H9 (cell line): ENCODE results near the gene FMO5. TPM values are rescaled to one million over a fixed set of nuclear protein-coding genes. Genes with fewer than 3 reads are reported as not detected.

Experiments used
- DNase-seq: peaks from one replicate; pipeline ENCODE4 v3.0.0-alpha.2; 2017
- H2AFZ ChIP-seq: one replicate; pipeline ENCODE4 v1.6.1; 2013; ENCODE audit warnings: mild to moderate bottlenecking, low read length, control low read depth, moderate library complexity
- H2AK5ac ChIP-seq: 2 replicates; pipeline ENCODE4 v1.6.1; 2013; ENCODE audit warnings: low read length, control low read depth, mixed read lengths; ENCODE audit not compliant: insufficient read length
- H2BK120ac ChIP-seq: one replicate; pipeline ENCODE4 v1.6.1; 2013; ENCODE audit warnings: low read depth, mild to moderate bottlenecking, low read length, control low read depth, inconsistent platforms; ENCODE audit not compliant: poor library complexity, severe bottlenecking
- H2BK12ac ChIP-seq: 2 replicates; pipeline ENCODE4 v1.6.1; 2013; ENCODE audit warnings: low read length, control low read depth, mixed read lengths, low read depth; ENCODE audit not compliant: insufficient read length
- H2BK15ac ChIP-seq: 2 replicates; pipeline ENCODE4 v1.6.1; 2013; ENCODE audit warnings: low read depth, low read length, control low read depth
- H2BK20ac ChIP-seq: one replicate; pipeline ENCODE4 v1.6.1; 2013; ENCODE audit warnings: low read depth, mild to moderate bottlenecking, low read length, control low read depth, inconsistent platforms; ENCODE audit not compliant: poor library complexity, severe bottlenecking
- H2BK5ac ChIP-seq: 2 replicates; pipeline ENCODE4 v1.6.1; 2013; ENCODE audit warnings: low read length, control low read depth, mixed read lengths; ENCODE audit not compliant: insufficient read length
- H3K14ac ChIP-seq: 2 replicates; pipeline ENCODE4 v1.6.1; 2013; ENCODE audit warnings: low read length, control low read depth; ENCODE audit not compliant: insufficient read depth
- H3K18ac ChIP-seq: 2 replicates; pipeline ENCODE4 v1.6.1; 2013; ENCODE audit warnings: low read depth, mild to moderate bottlenecking, mixed read lengths, low read length, control low read depth; ENCODE audit not compliant: insufficient read length
- H3K23ac ChIP-seq: 2 replicates; pipeline ENCODE4 v1.6.1; 2013; ENCODE audit warnings: low read length, control low read depth, mixed read lengths, low read depth; ENCODE audit not compliant: insufficient read length
- H3K23me2 ChIP-seq: 2 replicates; pipeline ENCODE4 v1.6.1; 2013; ENCODE audit warnings: low read depth, mild to moderate bottlenecking, mixed read lengths, low read length, control low read depth; ENCODE audit not compliant: insufficient read length, poor library complexity, severe bottlenecking
- H3K27ac ChIP-seq: 2 replicates; pipeline ENCODE4 v1.5.1; 2013; ENCODE audit warnings: low read length, control low read depth, mixed read lengths, low read depth; ENCODE audit not compliant: insufficient read length
- H3K27me3 ChIP-seq: 2 replicates; pipeline ENCODE4 v1.6.1; 2013; ENCODE audit warnings: low read length, control low read depth, inconsistent platforms; ENCODE audit not compliant: insufficient read depth
- H3K4ac ChIP-seq: 2 replicates; pipeline ENCODE4 v1.6.1; 2013; ENCODE audit warnings: low read depth, mild to moderate bottlenecking, control low read depth, inconsistent platforms, low read length, moderate library complexity
- H3K4me1 ChIP-seq: 2 replicates; pipeline ENCODE4 v1.6.1; 2013; ENCODE audit warnings: low read length, control low read depth, inconsistent platforms; ENCODE audit not compliant: insufficient read depth
- H3K4me2 ChIP-seq: 2 replicates; pipeline ENCODE4 v1.6.1; 2013; ENCODE audit warnings: low read length, control low read depth, mixed read lengths; ENCODE audit not compliant: insufficient read length, insufficient read depth
- H3K56ac ChIP-seq: 2 replicates; pipeline ENCODE4 v1.6.1; 2013; ENCODE audit warnings: low read depth, mild to moderate bottlenecking, mixed read lengths, low read length, control low read depth; ENCODE audit not compliant: insufficient read length
- H3K79me1 ChIP-seq: 2 replicates; pipeline ENCODE4 v1.6.1; 2013; ENCODE audit warnings: low read depth, mild to moderate bottlenecking, moderate library complexity, low read length, control low read depth, inconsistent platforms; ENCODE audit not compliant: insufficient read depth, poor library complexity, severe bottlenecking
- H3K79me2 ChIP-seq: 2 replicates; pipeline ENCODE4 v1.6.1; 2013; ENCODE audit warnings: low read length, control low read depth, inconsistent platforms; ENCODE audit not compliant: insufficient read depth
- H3K9ac ChIP-seq: 2 replicates; pipeline ENCODE4 v1.6.1; 2013; ENCODE audit warnings: low read length, control low read depth, mixed read lengths; ENCODE audit not compliant: insufficient read length; ENCODE audit errors: extremely low read depth
- H3K9me3 ChIP-seq: one replicate; pipeline ENCODE4 v1.6.1; 2013; ENCODE audit warnings: low read depth, low read length, inconsistent platforms; ENCODE audit not compliant: control insufficient read depth
- H3T11ph ChIP-seq: one replicate; pipeline ENCODE4 v1.6.1; 2013; ENCODE audit warnings: mild to moderate bottlenecking, low read length, control low read depth, inconsistent platforms
- H4K20me1 ChIP-seq: one replicate; pipeline ENCODE4 v1.6.1; 2013; ENCODE audit not compliant: control insufficient read depth, insufficient read length, insufficient read depth
- H4K5ac ChIP-seq: 2 replicates; pipeline ENCODE4 v1.6.1; 2013; ENCODE audit warnings: low read depth, mild to moderate bottlenecking, mixed read lengths, low read length, control low read depth; ENCODE audit not compliant: insufficient read length
- H4K8ac ChIP-seq: replicated peaks from 2 replicates; pipeline ENCODE4 v1.6.1; 2013; ENCODE audit warnings: low read length, control low read depth, mixed read lengths, low read depth; ENCODE audit not compliant: insufficient read length
- H4K91ac ChIP-seq: 2 replicates; pipeline ENCODE4 v1.6.1; 2013; ENCODE audit warnings: low read depth, mild to moderate bottlenecking, moderate library complexity, mixed read lengths, low read length, control low read depth; ENCODE audit not compliant: insufficient read length
- H3K27ac Mint-ChIP-seq, 3 experiments: 2 replicates in 2 of 3; 3 replicates in 1 of 3; pipeline ENCODE4 v1.8.0; 2020 to 2021; ENCODE audit warnings: mixed read lengths in 3 of 3, mild to moderate bottlenecking in 1 of 3, moderate library complexity in 1 of 3
- H3K27me3 Mint-ChIP-seq: 2 replicates; pipeline ENCODE4 v1.8.0; 2021; ENCODE audit warnings: low read depth, mild to moderate bottlenecking, moderate library complexity, mixed read lengths
- H3K36me3 Mint-ChIP-seq, 3 experiments: 2 replicates in 2 of 3; 3 replicates in 1 of 3; pipeline ENCODE4 v1.8.0; 2020 to 2021; ENCODE audit warnings: low read depth in 3 of 3, mixed read lengths in 3 of 3; ENCODE audit not compliant: insufficient read depth in 1 of 3
- H3K4me1 Mint-ChIP-seq, 2 experiments: 2 replicates each; pipeline ENCODE4 v1.8.0; 2020; ENCODE audit warnings: mixed read lengths in 2 of 2
- H3K4me3 Mint-ChIP-seq, 2 experiments: 2 replicates in 1 of 2; 3 replicates in 1 of 2; pipeline ENCODE4 v1.8.0; 2020 to 2021; ENCODE audit warnings: mild to moderate bottlenecking in 2 of 2, mixed read lengths in 2 of 2, moderate library complexity in 1 of 2
- H3K9me3 Mint-ChIP-seq, 2 experiments: 2 replicates in 1 of 2; 3 replicates in 1 of 2; pipeline ENCODE4 v1.8.0; 2020; ENCODE audit warnings: mild to moderate bottlenecking in 2 of 2, mixed read lengths in 2 of 2, moderate library complexity in 1 of 2
- WGBS: extraction: QIAGEN DNeasy Blood & Tissue Kit; methylation state at CpG from one replicate; pipeline ENCODE4 v1.1.7; 2013; ENCODE audit warnings: missing lambda C conversion rate, low lambda C conversion rate, mixed read lengths; ENCODE audit not compliant: insufficient read length; ENCODE audit errors: extremely low coverage; 5-methylcytosine and 5-hydroxymethylcytosine counted together
- total RNA-seq: library from RNA; stranded (reverse); gene quantifications from 2 replicates; pipeline ENCODE4 v1.2.1, GENCODE V29; 2021
- TF ChIP-seq, protein P1 (sequence below): fragments of 200-600 bp; sonication (generic); conservative IDR thresholded peaks from 3 replicates; pipeline ENCODE4 v1.8.0; 2021; ENCODE audit warnings: antibody characterized with exemption, mild to moderate bottlenecking

Gene FMO5
- total RNA-seq, 1 experiment from 2014 or later = 0.61 TPM

GRCh38 chr1:147218606-147219005 lies 6.5 kb downstream of the FMO5 start:
- Histone ChIP-seq H2BK12ac (no peak overlapping the region), H2BK20ac (no peak overlapping the region), H4K20me1 (no peaks in the 10 kb centered on the region), H2BK120ac (no peak overlapping the region), H2AFZ (no peak overlapping the region), H3K18ac (no peak overlapping the region), H3K23me2 (no peaks in the 10 kb centered on the region), H3K79me2 (no peaks in the 10 kb centered on the region), H4K91ac (no peak overlapping the region), H4K8ac (no peak overlapping the region), H3K14ac (no peak overlapping the region), H2BK5ac (no peak overlapping the region), H3K56ac (no peak overlapping the region), H3T11ph (no peak overlapping the region), H3K27me3 (no peaks in the 10 kb centered on the region), H3K4ac (no peak overlapping the region), H2BK15ac (no peak overlapping the region), H3K23ac (no peak overlapping the region), H3K9ac (no peak overlapping the region), H3K27ac (no peak overlapping the region), H2AK5ac (no peak overlapping the region), H3K9me3 (no peaks in the 10 kb centered on the region), H4K5ac (no peak overlapping the region), H3K4me1 (peaks cover 2% of the 10 kb centered on the region; the same call in 1 of the 2 replicates), H3K4me2 (no peak overlapping the region), H3K79me1 (no peaks in the 10 kb centered on the region)
- no peak for DNase-seq
- peaks cover 6% of the 10 kb centered on the region in 2 experiments for H3K4me1 Mint-ChIP-seq
- no peaks in the 10 kb centered on the region for H3K36me3 Mint-ChIP-seq
- no peak overlapping the region for H3K4me3 Mint-ChIP-seq
- TF ChIP-seq, protein P1, sequence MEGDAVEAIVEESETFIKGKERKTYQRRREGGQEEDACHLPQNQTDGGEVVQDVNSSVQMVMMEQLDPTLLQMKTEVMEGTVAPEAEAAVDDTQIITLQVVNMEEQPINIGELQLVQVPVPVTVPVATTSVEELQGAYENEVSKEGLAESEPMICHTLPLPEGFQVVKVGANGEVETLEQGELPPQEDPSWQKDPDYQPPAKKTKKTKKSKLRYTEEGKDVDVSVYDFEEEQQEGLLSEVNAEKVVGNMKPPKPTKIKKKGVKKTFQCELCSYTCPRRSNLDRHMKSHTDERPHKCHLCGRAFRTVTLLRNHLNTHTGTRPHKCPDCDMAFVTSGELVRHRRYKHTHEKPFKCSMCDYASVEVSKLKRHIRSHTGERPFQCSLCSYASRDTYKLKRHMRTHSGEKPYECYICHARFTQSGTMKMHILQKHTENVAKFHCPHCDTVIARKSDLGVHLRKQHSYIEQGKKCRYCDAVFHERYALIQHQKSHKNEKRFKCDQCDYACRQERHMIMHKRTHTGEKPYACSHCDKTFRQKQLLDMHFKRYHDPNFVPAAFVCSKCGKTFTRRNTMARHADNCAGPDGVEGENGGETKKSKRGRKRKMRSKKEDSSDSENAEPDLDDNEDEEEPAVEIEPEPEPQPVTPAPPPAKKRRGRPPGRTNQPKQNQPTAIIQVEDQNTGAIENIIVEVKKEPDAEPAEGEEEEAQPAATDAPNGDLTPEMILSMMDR = no peak
- 100% methylated on average over 1 of the region's 3 CpGs for WGBS
- H3K27me3 Mint-ChIP-seq = peaks cover 2% of the 10 kb centered on the region
- H3K9me3 Mint-ChIP-seq = no peaks in the 10 kb centered on the region
- H3K27ac Mint-ChIP-seq = no peak overlapping the region
